OCI-LY7 (cell line): ENCODE data around the gene LTBP4. TPM values are rescaled to one million over a fixed set of nuclear protein-coding genes. Genes with fewer than 3 reads are reported as not detected.

Experiments used
- BruUV-seq: library from RNA; stranded (reverse); fragments of 400-500 nt; replicated peaks from 2 replicates; lab custom pipeline; 2021; lab: Mats Ljungman, UMichigan
- CTCF ChIA-PET: fragments of 300-600 bp; sonication (Branson Sonifier 250); formaldehyde crosslinking; loops from one replicate; lab custom pipeline; 2022; ENCODE audit warnings: antibody characterized with exemption; ENCODE audit not compliant: unreplicated experiment; lab: Charles Lee
- POLR2A ChIA-PET: fragments of 300-600 bp; sonication (Branson Sonifier 250); formaldehyde crosslinking; loops from one replicate; lab custom pipeline; 2022; ENCODE audit warnings: antibody characterized with exemption; lab: Charles Lee
- DNase-seq: peaks from one replicate; pipeline ENCODE4 v3.0.0-alpha.2; 2015; ENCODE audit warnings: low spot score
- H2AFZ ChIP-seq: fragments of 200-600 bp; sonication (generic), shearing (Covaris generic); 2 replicates; pipeline ENCODE4 v1.6.1; 2014; ENCODE audit warnings: mild to moderate bottlenecking, antibody characterized with exemption, low read length, moderate library complexity
- H3K27ac ChIP-seq: fragments of 200-600 bp; sonication (generic); 2 replicates; pipeline ENCODE4 v1.5.1; 2014; ENCODE audit warnings: mixed run types, low read depth, mild to moderate bottlenecking, moderate library complexity, low read length, inconsistent platforms; ENCODE audit not compliant: poor library complexity, severe bottlenecking
- H3K36me3 ChIP-seq: fragments of 200-600 bp; sonication (generic); 2 replicates; pipeline ENCODE4 v1.6.1; 2014; ENCODE audit warnings: mild to moderate bottlenecking, antibody characterized with exemption, low read length, moderate library complexity, mixed read lengths; ENCODE audit not compliant: insufficient read depth
- H3K4me1 ChIP-seq: fragments of 200-600 bp; sonication (generic); 2 replicates; pipeline ENCODE4 v1.5.1; 2014; ENCODE audit warnings: mild to moderate bottlenecking, low read length; ENCODE audit not compliant: insufficient read depth, poor library complexity, severe bottlenecking
- H3K4me2 ChIP-seq: fragments of 200-600 bp; sonication (generic); 2 replicates; pipeline ENCODE4 v1.6.1; 2014; ENCODE audit warnings: mild to moderate bottlenecking, low read length
- H3K4me3 ChIP-seq: fragments of 200-600 bp; sonication (generic); 2 replicates; pipeline ENCODE4 v1.5.1; 2014; ENCODE audit warnings: mild to moderate bottlenecking, low read depth, low read length; ENCODE audit not compliant: poor library complexity, severe bottlenecking
- H3K79me2 ChIP-seq: fragments of 200-600 bp; sonication (generic); 2 replicates; pipeline ENCODE4 v1.6.1; 2016; ENCODE audit warnings: low read depth, mild to moderate bottlenecking, low read length, moderate library complexity, mixed read lengths; ENCODE audit not compliant: insufficient read depth
- H3K9me2 ChIP-seq: fragments of 200-600 bp; sonication (generic); 2 replicates; pipeline ENCODE4 v1.6.1; 2016; ENCODE audit warnings: mild to moderate bottlenecking, low read length, mixed read lengths; ENCODE audit not compliant: insufficient read depth
- H3K9me3 ChIP-seq: fragments of 200-600 bp; sonication (generic); 2 replicates; pipeline ENCODE4 v1.6.1; 2014; ENCODE audit warnings: mild to moderate bottlenecking, mixed run types, low read length, mixed read lengths
- H4K20me1 ChIP-seq: fragments of 200-600 bp; sonication (generic); 2 replicates; pipeline ENCODE4 v1.6.1; 2014; ENCODE audit warnings: mild to moderate bottlenecking, antibody characterized with exemption, low read length, moderate library complexity, mixed read lengths; ENCODE audit not compliant: insufficient read depth
- CTCF ChIP-seq: fragments of 200-600 bp; sonication (generic); conservative IDR thresholded peaks from 2 replicates; pipeline ENCODE4 v1.5.1; 2014; ENCODE audit warnings: mild to moderate bottlenecking, antibody characterized with exemption, low read length, moderate library complexity, mixed read lengths
- EZH2phosphoT487 ChIP-seq: fragments of 200-600 bp; sonication (generic); IDR thresholded peaks from 2 replicates; pipeline ENCODE4 v1.6.1; 2018; ENCODE audit warnings: low read depth, borderline replicate concordance, mild to moderate bottlenecking, mixed run types, antibody characterized with exemption, low read length, moderate library complexity, mixed read lengths
- intact Hi-C: fragments of 100-400 bp; cut with micrococcal nuclease; formaldehyde crosslinking; loops from one replicate; pipeline ENCODE4 v1.10.0; 2022; ENCODE audit not compliant: unreplicated experiment
- total RNA-seq, 2 experiments: library from RNA; depleted of rRNA in 1 of 2; stranded (reverse); fragments of >200 nt in 1 of 2; shearing (Covaris generic) in 1 of 2; gene quantifications; 2 replicates each; pipeline ENCODE4 v1.2.3, GENCODE V29; 2014 to 2022

LTBP4 gene
- total RNA-seq, 2 experiments from 2014 or later, result 44.5 to 108 TPM

- no TSS peak for BruUV-seq
- H3K27ac ChIP-seq, result no peak overlapping the region
- POLR2A ChIA-PET, result no interaction called here
- no peaks in the 10 kb centered on the region for H3K9me2 ChIP-seq
- CTCF ChIA-PET, result no interaction called here
- no peaks in the 10 kb centered on the region for H3K9me3 ChIP-seq
- no peak overlapping the region for H2AFZ ChIP-seq
- intact Hi-C loops, result loop anchor here (10.0 kb wide), 1 partner anchor 106 kb away; no protein-coding TSS in a partner anchor
- no peak overlapping the region for H3K4me2 ChIP-seq
- peaks cover 8% of the 10 kb centered on the region; the same call in 1 of the 2 replicates for H3K36me3 ChIP-seq
- H4K20me1 ChIP-seq, result no peaks in the 10 kb centered on the region
- no peaks in the 10 kb centered on the region for H3K79me2 ChIP-seq
- TF ChIP-seq EZH2phosphoT487, result no peak
- TF ChIP-seq CTCF, result no peak
- H3K4me1 ChIP-seq, result no peaks in the 10 kb centered on the region
- H3K4me3 ChIP-seq, result no peak overlapping the region
- no peak for DNase-seq
Measured at GRCh38 chr19:40630571-40631160, 29.5 kb downstream of the LTBP4 start.

GRCh38 chr19:40632311-40633036, 31.3 kb downstream of the LTBP4 start:
- Histone ChIP-seq H3K9me3 (no peaks in the 10 kb centered on the region), H3K36me3 (no peaks in the 10 kb centered on the region), H3K27ac (no peak overlapping the region), H3K4me2 (no peak overlapping the region), H3K79me2 (no peaks in the 10 kb centered on the region), H3K9me2 (no peaks in the 10 kb centered on the region), H4K20me1 (no peaks in the 10 kb centered on the region), H3K4me1 (no peaks in the 10 kb centered on the region), H2AFZ (no peak overlapping the region), H3K4me3 (no peak overlapping the region)
- CTCF ChIA-PET, result no interaction called here
- DNase-seq, result no peak
- BruUV-seq, result no TSS peak
- POLR2A ChIA-PET, result no interaction called here
- no peak for TF ChIP-seq EZH2phosphoT487
- no peak for TF ChIP-seq CTCF
- intact Hi-C loops, result loop anchor here (10.0 kb wide), 1 partner anchor 108 kb away; no protein-coding TSS in a partner anchor

GRCh38 chr19:40633207-40633606, 32.0 kb downstream of the LTBP4 start:
- no peaks in the 10 kb centered on the region for H3K36me3 ChIP-seq
- no peak overlapping the region for H3K4me3 ChIP-seq
- no peaks in the 10 kb centered on the region for H3K4me1 ChIP-seq
- BruUV-seq, result no TSS peak
- ChIA-PET CTCF (no interaction called here), POLR2A (no interaction called here)
- H3K4me2 ChIP-seq, result no peak overlapping the region
- no peak overlapping the region for H2AFZ ChIP-seq
- TF ChIP-seq EZH2phosphoT487, result no peak
- intact Hi-C loops, result loop anchor here (10.0 kb wide), 1 partner anchor 108 kb away; no protein-coding TSS in a partner anchor
- no peak overlapping the region for H3K27ac ChIP-seq
- DNase-seq, result no peak
- no peaks in the 10 kb centered on the region for H4K20me1 ChIP-seq
- H3K9me2 ChIP-seq, result no peaks in the 10 kb centered on the region
- no peaks in the 10 kb centered on the region for H3K79me2 ChIP-seq
- H3K9me3 ChIP-seq, result no peaks in the 10 kb centered on the region
